GM21717 (cell line): ENCODE results near the gene FAM83G.

Experiments used
- ATAC-seq: cut with Tn5 transposase; IDR thresholded peaks from one replicate; pipeline ENCODE4 v1.9.1; 2021; ENCODE audit warnings: mild to moderate bottlenecking, moderate library complexity; ENCODE audit not compliant: unreplicated experiment

Gene FAM83G

GRCh38 chr17:19012171-19013080 is 7.9 kb upstream of the FAM83G start:
- ATAC-seq = no peak

- no peak for ATAC-seq
Measured at GRCh38 chr17:19011581-19011980, 7.0 kb upstream of the FAM83G start.

GRCh38 chr17:19010729-19011505 is 6.4 kb upstream of the FAM83G start:
- no peak for ATAC-seq

- no peak for ATAC-seq
Measured at GRCh38 chr17:19009970-19010369, 5.4 kb upstream of the FAM83G start.

- ATAC-seq = no peak
Measured at GRCh38 chr17:19006698-19007097, 2.1 kb upstream of the FAM83G start.

GRCh38 chr17:19005789-19006430 is 1.3 kb upstream of the FAM83G start:
- no peak for ATAC-seq

- no peak for ATAC-seq
Measured at GRCh38 chr17:19005137-19005773, 691 bp upstream of the FAM83G start.

GRCh38 chr17:19003543-19004420 is 782 bp downstream of the FAM83G start:
- ATAC-seq = peak; percentile 16

- ATAC-seq = no peak
Measured at GRCh38 chr17:19002805-19003542, 1.6 kb downstream of the FAM83G start.

GRCh38 chr17:19001907-19002590 is 2.5 kb downstream of the FAM83G start:
- no peak for ATAC-seq

- ATAC-seq = no peak
Measured at GRCh38 chr17:19000531-19001325, 3.8 kb downstream of the FAM83G start.

GRCh38 chr17:18999911-19000310 is 4.7 kb downstream of the FAM83G start:
- no peak for ATAC-seq

GRCh38 chr17:18999394-18999793 is 5.2 kb downstream of the FAM83G start:
- ATAC-seq = no peak

GRCh38 chr17:18997650-18998196 is 6.8 kb downstream of the FAM83G start:
- ATAC-seq = no peak

GRCh38 chr17:18996458-18996857 is 8.1 kb downstream of the FAM83G start:
- no peak for ATAC-seq

- no peak for ATAC-seq
Measured at GRCh38 chr17:18995220-18995619, 9.3 kb downstream of the FAM83G start.

GRCh38 chr17:18994631-18995030 is 9.9 kb downstream of the FAM83G start:
- no peak for ATAC-seq
